Lower lobe of right lung (tissue), 2 donors: ENCODE measurements around the gene GPR39. TPM values are rescaled to one million over a fixed set of nuclear protein-coding genes. Genes with fewer than 3 reads are reported as not detected.

Experiments
- ATAC-seq, 2 donors: fragments of 200-7000 bp; cut with Tn5 transposase; one replicate each; pipeline ENCODE4 v1.9.1; 2020 to 2022; ENCODE audit warnings: mild to moderate bottlenecking in 2 of 2, moderate library complexity in 2 of 2
- DNase-seq: peaks from one replicate; pipeline ENCODE4 v3.0.0-alpha.2; 2020
- H3K27ac ChIP-seq: fragments of 200-600 bp; one replicate; pipeline ENCODE4 v1.8.0; 2022
- H3K27me3 ChIP-seq: fragments of 200-600 bp; one replicate; pipeline ENCODE4 v1.8.0; 2022; ENCODE audit warnings: low read depth
- H3K36me3 ChIP-seq: fragments of 200-600 bp; one replicate; pipeline ENCODE4 v1.8.0; 2022; ENCODE audit warnings: mild to moderate bottlenecking
- H3K4me1 ChIP-seq: fragments of 200-600 bp; one replicate; pipeline ENCODE4 v1.8.0; 2022
- H3K4me3 ChIP-seq: fragments of 200-600 bp; one replicate; pipeline ENCODE4 v1.8.0; 2022; ENCODE audit warnings: mild to moderate bottlenecking
- H3K9me3 ChIP-seq: fragments of 200-600 bp; one replicate; pipeline ENCODE4 v1.8.0; 2022
- CTCF ChIP-seq: fragments of 200-600 bp; IDR thresholded peaks from one replicate; pipeline ENCODE4 v1.8.0; 2022; ENCODE audit warnings: antibody characterized with exemption, mild to moderate bottlenecking
- intact Hi-C: fragments of 100-400 bp; cut with DNase I; formaldehyde crosslinking; loops from one replicate; pipeline ENCODE4 v1.11.0; 2022
- total RNA-seq: library from RNA; stranded (reverse); fragmentation: NEBNext Ultra II Directional; extraction: Animal tissue kit (Norgen Biotek cat#: 25700); gene quantifications from one replicate; pipeline ENCODE4 v1.2.1, GENCODE V29; 2021
- donor health status: DM: no; HTN: yes; CAD: no; lungs with severe emphysema.

GPR39 gene
- total RNA-seq, 1 donor from 2014 or later = 11.2 TPM

DNA sequence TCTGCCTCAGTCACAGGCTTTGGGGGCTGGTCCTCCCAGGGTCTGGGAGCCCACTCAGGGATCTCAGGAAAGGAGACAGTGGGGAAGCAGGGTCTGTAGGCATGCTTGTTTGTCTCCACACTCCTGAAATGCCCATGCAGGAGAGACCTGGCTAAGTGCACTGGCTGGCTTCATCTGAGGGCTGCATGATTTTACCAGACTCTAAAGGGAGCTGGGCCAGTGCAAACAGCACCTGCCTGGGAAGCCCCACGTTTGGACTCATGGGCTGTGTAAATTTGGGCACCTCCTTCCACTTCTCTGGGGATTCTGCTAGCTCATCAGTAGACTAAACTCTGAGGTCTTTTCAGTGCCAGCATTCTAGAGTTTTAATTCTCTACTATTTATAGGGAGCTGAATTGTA, 219.7 kb downstream of the GPR39 start:
- DNase-seq (no peak), ATAC-seq (no peak)
- intact Hi-C loops = no loop called here
- H3K27ac ChIP-seq = no peak overlapping the region
- H3K4me1 ChIP-seq = no peaks in the 10 kb centered on the region
- no peaks in the 10 kb centered on the region for H3K36me3 ChIP-seq
- no peak for TF ChIP-seq CTCF
- H3K4me3 ChIP-seq = no peak overlapping the region
- no peaks in the 10 kb centered on the region for H3K9me3 ChIP-seq
- no peaks in the 10 kb centered on the region for H3K27me3 ChIP-seq

GRCh38 chr2:132638313-132639040, 221.9 kb downstream of the GPR39 start:
- no peak for TF ChIP-seq CTCF
- Histone ChIP-seq H3K9me3 (no peaks in the 10 kb centered on the region), H3K36me3 (no peaks in the 10 kb centered on the region), H3K4me3 (no peak overlapping the region), H3K27me3 (no peaks in the 10 kb centered on the region), H3K27ac (no peak overlapping the region), H3K4me1 (no peaks in the 10 kb centered on the region)
- no peak for ATAC-seq
- intact Hi-C loops = no loop called here
- no peak for DNase-seq

DNA sequence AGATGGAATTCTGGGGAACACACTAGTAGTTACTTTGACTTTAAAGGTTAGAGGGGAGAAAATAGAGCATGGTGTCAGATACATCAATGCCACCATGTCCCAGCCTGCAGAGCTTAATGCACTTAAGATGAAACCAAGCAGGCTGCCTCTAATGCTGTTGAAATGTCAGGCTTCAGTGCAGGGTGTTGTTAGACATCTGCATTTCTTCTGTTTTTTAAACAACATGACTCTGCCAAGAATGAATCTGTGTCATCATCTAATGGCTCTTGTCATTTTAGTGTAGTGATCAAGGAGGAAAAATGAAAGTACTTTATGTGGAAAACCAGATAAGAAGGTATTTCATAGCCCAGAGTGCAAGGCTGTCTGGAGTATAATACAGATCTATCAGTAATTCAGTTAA, 223.5 kb downstream of the GPR39 start:
- Histone ChIP-seq H3K27me3 (no peaks in the 10 kb centered on the region), H3K9me3 (no peaks in the 10 kb centered on the region), H3K36me3 (no peaks in the 10 kb centered on the region), H3K4me1 (no peaks in the 10 kb centered on the region), H3K27ac (no peak overlapping the region), H3K4me3 (no peak overlapping the region)
- no peak for TF ChIP-seq CTCF
- DNase-seq (no peak), ATAC-seq (no peak)
- intact Hi-C loops = no loop called here

DNA sequence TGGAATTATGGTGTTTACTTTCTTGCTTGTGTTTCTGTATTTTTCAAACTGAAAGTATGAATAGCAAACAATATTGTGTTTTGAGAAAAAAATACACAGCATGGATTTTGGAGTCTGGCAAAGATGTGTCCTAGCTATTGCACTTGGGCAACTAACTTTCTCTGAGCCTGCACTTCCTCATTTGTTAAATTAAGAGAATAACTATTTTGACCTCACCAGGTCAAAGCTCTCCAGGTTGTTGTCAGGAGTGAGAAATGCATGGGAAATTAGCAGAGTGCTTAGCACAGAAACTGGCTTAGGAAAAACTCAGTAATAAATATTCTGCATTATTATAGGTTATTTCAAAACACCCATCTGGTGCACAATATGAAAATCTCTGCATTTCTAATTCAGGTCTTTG, 225.2 kb downstream of the GPR39 start:
- H3K4me1 ChIP-seq = no peaks in the 10 kb centered on the region
- H3K27me3 ChIP-seq = no peaks in the 10 kb centered on the region
- no peak for DNase-seq
- H3K27ac ChIP-seq = no peak overlapping the region
- no peak for ATAC-seq
- no peaks in the 10 kb centered on the region for H3K9me3 ChIP-seq
- H3K4me3 ChIP-seq = no peak overlapping the region
- intact Hi-C loops = no loop called here
- no peak for TF ChIP-seq CTCF
- H3K36me3 ChIP-seq = no peaks in the 10 kb centered on the region

GRCh38 chr2:132642415-132642814, 225.8 kb downstream of the GPR39 start:
- DNase-seq (no peak), ATAC-seq (no peak)
- no peak overlapping the region for H3K27ac ChIP-seq
- H3K36me3 ChIP-seq = no peaks in the 10 kb centered on the region
- intact Hi-C loops = no loop called here
- no peaks in the 10 kb centered on the region for H3K9me3 ChIP-seq
- no peaks in the 10 kb centered on the region for H3K27me3 ChIP-seq
- no peak overlapping the region for H3K4me3 ChIP-seq
- H3K4me1 ChIP-seq = no peaks in the 10 kb centered on the region
- TF ChIP-seq CTCF = no peak
